K562 (cell line): ENCODE measurements around the gene GMIP.

Experiments used
- CEBPB ChIP-seq: fragments of 450-650 bp; IDR thresholded peaks from 2 replicates; pipeline ENCODE4 v1.6.1; 2016; ENCODE audit warnings: missing genetic modification characterization, missing compliant biosample characterization
- FOS ChIP-seq: IDR thresholded peaks from 3 replicates; pipeline ENCODE4 v1.6.1; 2011; ENCODE audit not compliant: insufficient read length; ENCODE audit errors: extremely low read depth
- MAFF ChIP-seq: IDR thresholded peaks from 2 replicates; pipeline ENCODE4 v1.6.1; 2012; ENCODE audit warnings: low read length, improper control_type of control experiment
- MTA1 ChIP-seq: fragments of 450-650 bp; IDR thresholded peaks from 2 replicates; pipeline ENCODE4 v1.6.1; 2017; ENCODE audit warnings: borderline replicate concordance
- NCOA4 ChIP-seq: fragments of 450-650 bp; IDR thresholded peaks from 2 replicates; pipeline ENCODE4 v1.6.1; 2018; ENCODE audit warnings: mild to moderate bottlenecking; ENCODE audit not compliant: partially characterized antibody
- NFXL1 ChIP-seq: fragments of 450-650 bp; formaldehyde crosslinking; IDR thresholded peaks from 2 replicates; pipeline ENCODE4 v1.4.0; 2021; ENCODE audit warnings: mild to moderate bottlenecking
- TF ChIP-seq, protein P1 (sequence below), 2 experiments: fragments of 450-650 bp in 1 of 2; sonication (generic) in 1 of 2; formaldehyde crosslinking in 1 of 2; IDR thresholded peaks in 1 of 2; conservative IDR thresholded peaks in 1 of 2; 2 replicates each; pipeline versions ENCODE4 v1.6.1 to v1.8.1; 2016 to 2023; ENCODE audit warnings: mild to moderate bottlenecking in 2 of 2, moderate library complexity in 2 of 2, inconsistent platforms in 1 of 2, missing genetic modification reagents in 1 of 2

DNA sequence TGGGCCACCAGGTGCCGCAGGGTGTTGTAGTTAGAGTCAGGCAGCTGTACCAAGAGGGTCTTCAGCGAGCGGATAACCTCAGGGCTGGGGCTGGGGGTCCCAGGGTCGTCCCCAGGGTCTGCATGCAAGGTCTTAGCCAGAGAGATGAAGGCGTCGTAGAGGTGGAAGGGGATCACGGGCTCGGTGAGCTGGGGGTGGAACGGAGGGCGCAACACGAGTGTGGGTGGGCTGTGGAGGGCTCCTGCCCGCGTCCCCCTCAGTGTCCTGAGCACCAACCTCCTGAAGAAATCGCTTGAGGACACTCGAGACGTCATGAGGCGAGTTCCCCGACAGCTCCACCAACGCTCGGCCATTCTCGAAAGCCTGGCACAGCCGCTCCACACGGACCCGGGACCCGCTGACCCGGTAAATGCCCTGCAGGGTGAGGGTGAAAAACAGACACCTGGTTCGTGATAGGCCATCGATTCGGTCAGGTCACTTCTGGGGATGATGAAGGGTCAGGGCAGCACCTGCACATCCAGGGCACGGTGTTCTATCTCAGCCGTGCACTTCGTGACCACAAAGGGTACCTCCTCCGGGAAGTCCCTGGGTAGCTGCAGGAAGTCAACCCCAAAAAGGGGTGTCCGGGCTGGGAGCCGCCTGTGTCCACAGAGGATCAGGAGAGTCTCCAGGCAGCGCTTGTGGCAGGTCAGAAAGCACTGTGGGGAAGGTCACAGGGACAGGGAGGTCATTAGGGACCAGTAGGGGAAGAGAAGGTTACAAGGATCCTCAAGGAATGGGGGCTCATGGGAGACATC is 8.7 kb downstream of the GMIP start:
- no peak for TF ChIP-seq CEBPB (tag)
- TF ChIP-seq MAFF: no peak
- TF ChIP-seq, protein P1, sequence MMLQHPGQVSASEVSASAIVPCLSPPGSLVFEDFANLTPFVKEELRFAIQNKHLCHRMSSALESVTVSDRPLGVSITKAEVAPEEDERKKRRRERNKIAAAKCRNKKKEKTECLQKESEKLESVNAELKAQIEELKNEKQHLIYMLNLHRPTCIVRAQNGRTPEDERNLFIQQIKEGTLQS (IDR thresholded peaks at IDR 0.05): no peak
- TF ChIP-seq, protein P1 (CRISPR knock-in tag; conservative IDR thresholded peaks at IDR 0.05): no peak
- no peak for TF ChIP-seq NCOA4
- TF ChIP-seq MTA1: no peak
- TF ChIP-seq FOS: no peak
- no peak for TF ChIP-seq NFXL1 (CRISPR knock-in tag)
